T-helper 2 cell treated with Interferon-gamma antibody and Interleukin-4, amounts not matched to agents 5 μg/mL and 100 μg/mL, for 36 hours (primary cell): Measurements from ENCODE around the gene MCM5.
"Not testable (repeated sequence)": the region's sequence is repeated elsewhere in the genome, so short reads cannot be mapped to it uniquely, and the experiment has no call there.

ENCODE experiments used
- DNase-seq: peaks from one replicate; pipeline ENCODE4 v3.0.0; 2021; ENCODE audit warnings: low spot score
- H3K27ac Mint-ChIP-seq: one replicate; pipeline ENCODE4 v1.8.0; 2021; ENCODE audit warnings: mild to moderate bottlenecking, mixed read lengths
- H3K27me3 Mint-ChIP-seq: one replicate; pipeline ENCODE4 v1.8.0; 2021; ENCODE audit warnings: low read depth, mixed read lengths
- H3K36me3 Mint-ChIP-seq: one replicate; pipeline ENCODE4 v1.8.0; 2021; ENCODE audit warnings: low read depth, mixed read lengths
- H3K4me1 Mint-ChIP-seq: one replicate; pipeline ENCODE4 v1.8.0; 2021; ENCODE audit warnings: low read depth, mixed read lengths
- H3K4me3 Mint-ChIP-seq: one replicate; pipeline ENCODE4 v1.8.0; 2022; ENCODE audit warnings: mild to moderate bottlenecking, moderate library complexity, mixed read lengths
- H3K9me3 Mint-ChIP-seq: one replicate; pipeline ENCODE4 v1.8.0; 2021; ENCODE audit warnings: mixed read lengths

Gene MCM5

DNA sequence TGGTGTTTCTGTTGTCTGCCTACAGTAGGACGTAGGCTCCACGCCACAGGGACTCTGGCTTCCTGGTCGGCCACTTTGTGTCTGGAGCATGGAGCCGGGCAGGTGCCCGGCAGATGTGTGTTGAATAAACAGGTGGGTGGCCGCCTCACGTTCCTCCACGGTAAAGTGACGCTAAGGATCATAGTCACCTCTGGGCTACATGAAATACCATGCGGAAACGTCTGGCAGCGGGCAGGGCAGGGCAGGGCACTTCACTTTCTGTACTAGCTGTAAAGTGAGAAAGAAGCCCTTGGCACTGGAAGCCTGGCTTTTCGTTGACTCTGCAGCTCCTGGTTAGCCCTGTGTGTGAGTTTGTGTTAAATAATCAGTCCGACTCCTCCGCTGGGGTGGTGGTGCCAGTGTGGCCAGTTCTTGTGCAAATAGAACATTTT, 52.4 kb downstream of the MCM5 start:
- H3K36me3 Mint-ChIP-seq, result peaks cover 6% of the 10 kb centered on the region
- no peaks in the 10 kb centered on the region for H3K9me3 Mint-ChIP-seq
- peaks cover 3% of the 10 kb centered on the region for H3K4me1 Mint-ChIP-seq
- no peak overlapping the region for H3K27ac Mint-ChIP-seq
- no peaks in the 10 kb centered on the region for H3K27me3 Mint-ChIP-seq
- no peak for DNase-seq
- no peak overlapping the region for H3K4me3 Mint-ChIP-seq

DNA sequence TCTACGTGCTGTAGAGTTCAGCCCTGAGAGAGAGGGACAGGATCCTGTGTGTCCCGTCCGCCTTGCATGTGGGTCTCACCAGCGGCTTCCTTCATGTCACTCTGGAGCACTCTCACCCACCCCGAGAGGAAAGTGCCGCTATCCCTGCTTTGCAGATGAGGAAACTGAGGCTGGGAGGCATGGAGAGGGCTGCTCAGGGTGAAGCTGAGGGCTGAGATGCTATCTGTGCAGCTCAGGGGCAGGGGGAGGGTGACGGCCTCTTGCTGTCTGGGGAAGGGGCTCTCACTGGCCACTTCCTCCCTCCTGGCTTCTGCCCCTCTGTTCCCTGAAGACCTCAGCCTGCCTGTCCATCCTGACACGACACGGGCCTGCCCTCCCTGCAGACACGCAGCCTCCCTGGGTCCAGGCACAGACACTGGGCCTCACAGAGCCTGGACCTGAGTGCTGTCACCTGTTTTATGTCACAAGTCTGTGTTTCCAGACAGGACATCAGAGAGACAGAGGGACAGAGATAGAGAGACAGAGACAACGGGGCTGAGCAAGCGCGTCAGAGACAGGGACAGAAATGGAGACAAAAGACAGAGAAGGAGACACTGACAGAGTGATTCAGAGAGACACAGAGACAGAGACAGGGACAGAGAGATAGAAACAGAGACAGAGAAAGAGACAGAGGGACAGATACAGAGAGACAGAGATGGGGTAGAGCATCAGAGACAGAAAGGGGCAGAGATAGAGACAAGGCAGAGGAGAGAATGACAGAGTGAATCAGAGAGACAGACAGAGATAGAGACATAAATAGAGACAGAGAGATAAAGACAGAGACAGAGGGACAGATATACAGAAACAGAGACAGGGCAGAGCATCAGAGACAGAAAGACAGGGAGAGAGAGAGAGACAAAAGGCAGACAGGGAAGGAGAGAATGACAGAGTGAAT, 53.1 kb downstream of the MCM5 start:
- peaks cover under 1% of the 10 kb centered on the region for H3K4me1 Mint-ChIP-seq
- H3K27me3 Mint-ChIP-seq, result no peaks in the 10 kb centered on the region
- no peak for DNase-seq
- no peak overlapping the region for H3K4me3 Mint-ChIP-seq
- peaks cover 4% of the 10 kb centered on the region for H3K36me3 Mint-ChIP-seq
- H3K9me3 Mint-ChIP-seq, result no peaks in the 10 kb centered on the region
- H3K27ac Mint-ChIP-seq, result no peak overlapping the region

DNA sequence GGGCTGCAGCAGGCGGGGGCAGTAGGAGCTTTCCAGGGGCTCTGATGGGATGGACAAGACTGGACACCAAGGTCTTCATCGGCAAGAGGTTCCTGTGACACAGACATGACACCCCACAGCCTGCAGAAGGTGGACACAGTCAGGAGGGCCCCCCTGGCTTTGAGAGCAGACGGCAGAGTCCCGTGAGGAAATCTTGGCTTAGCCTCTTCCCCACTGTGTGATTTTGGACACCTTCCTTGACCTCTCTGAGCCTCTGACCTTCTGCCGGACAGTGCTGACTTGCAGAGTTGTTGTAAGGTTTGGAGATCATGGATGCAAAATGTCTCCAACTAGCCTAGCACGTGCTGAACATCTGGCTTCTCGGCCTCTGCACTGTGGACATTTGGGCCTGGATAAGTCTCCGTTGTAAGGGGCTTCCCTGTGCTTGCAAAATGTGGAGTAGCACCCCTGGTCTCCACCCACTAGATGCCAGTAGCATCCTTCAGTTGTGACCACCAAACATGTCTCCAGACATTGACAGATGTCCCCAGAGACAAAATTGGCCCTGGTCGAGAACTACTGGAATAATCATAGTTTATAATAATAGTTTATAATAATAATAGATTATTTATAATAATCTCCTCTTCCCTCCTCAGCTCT, 54.6 kb downstream of the MCM5 start:
- no peak for DNase-seq
- peaks cover 4% of the 10 kb centered on the region for H3K36me3 Mint-ChIP-seq
- no peak overlapping the region for H3K4me3 Mint-ChIP-seq
- no peaks in the 10 kb centered on the region for H3K4me1 Mint-ChIP-seq
- no peak overlapping the region for H3K27ac Mint-ChIP-seq
- H3K9me3 Mint-ChIP-seq, result no peaks in the 10 kb centered on the region
- H3K27me3 Mint-ChIP-seq, result no peaks in the 10 kb centered on the region

DNA sequence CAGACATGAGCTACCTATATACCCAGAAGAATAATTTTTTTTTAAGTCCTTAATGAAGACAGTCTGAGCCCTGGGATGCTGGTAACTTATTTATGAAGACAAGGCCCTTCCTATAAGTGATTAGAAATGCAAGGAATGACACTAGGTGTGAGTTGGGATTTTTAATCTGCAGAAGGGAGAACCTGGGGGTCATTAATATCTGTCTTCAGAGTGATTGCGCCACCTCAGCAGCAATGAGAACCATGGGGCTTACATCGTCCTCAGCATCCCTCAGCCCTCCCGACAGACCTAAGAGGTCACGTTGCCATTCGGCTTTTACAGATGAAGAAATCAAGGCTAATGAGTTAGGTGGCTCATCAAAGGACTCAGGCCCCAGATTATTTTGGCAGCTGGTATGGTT, 55.6 kb downstream of the MCM5 start:
- DNase-seq, result no peak
- Mint-ChIP-seq H3K27me3 (no peaks in the 10 kb centered on the region), H3K4me3 (no peak overlapping the region), H3K27ac (no peak overlapping the region), H3K9me3 (no peaks in the 10 kb centered on the region), H3K4me1 (no peaks in the 10 kb centered on the region), H3K36me3 (peaks cover 5% of the 10 kb centered on the region)

DNA sequence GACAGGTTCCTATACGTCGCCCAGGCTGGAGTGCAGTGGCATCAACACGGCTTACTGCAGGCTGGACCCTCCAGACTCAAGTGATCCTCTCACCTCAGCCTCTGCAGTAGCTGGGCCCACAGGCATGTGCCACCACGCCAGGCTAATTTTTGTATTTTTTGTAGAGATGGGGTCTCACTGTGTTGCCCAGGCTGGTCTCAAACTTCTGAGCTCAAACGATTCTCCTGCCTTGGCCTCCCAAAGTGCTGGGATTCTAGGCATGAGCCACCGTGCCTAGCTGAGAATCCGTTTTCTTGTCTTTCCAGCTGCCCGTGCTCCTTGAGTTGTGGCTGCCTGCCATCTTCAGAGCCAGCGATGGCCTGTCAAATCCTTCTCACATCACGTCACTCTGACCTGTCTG, 56.8 kb downstream of the MCM5 start:
- H3K36me3 Mint-ChIP-seq, result peaks cover 5% of the 10 kb centered on the region
- H3K4me3 Mint-ChIP-seq, result no peak overlapping the region
- no peak overlapping the region for H3K27ac Mint-ChIP-seq
- no peaks in the 10 kb centered on the region for H3K4me1 Mint-ChIP-seq
- no peak for DNase-seq
- H3K9me3 Mint-ChIP-seq, result no peaks in the 10 kb centered on the region
- no peaks in the 10 kb centered on the region for H3K27me3 Mint-ChIP-seq

DNA sequence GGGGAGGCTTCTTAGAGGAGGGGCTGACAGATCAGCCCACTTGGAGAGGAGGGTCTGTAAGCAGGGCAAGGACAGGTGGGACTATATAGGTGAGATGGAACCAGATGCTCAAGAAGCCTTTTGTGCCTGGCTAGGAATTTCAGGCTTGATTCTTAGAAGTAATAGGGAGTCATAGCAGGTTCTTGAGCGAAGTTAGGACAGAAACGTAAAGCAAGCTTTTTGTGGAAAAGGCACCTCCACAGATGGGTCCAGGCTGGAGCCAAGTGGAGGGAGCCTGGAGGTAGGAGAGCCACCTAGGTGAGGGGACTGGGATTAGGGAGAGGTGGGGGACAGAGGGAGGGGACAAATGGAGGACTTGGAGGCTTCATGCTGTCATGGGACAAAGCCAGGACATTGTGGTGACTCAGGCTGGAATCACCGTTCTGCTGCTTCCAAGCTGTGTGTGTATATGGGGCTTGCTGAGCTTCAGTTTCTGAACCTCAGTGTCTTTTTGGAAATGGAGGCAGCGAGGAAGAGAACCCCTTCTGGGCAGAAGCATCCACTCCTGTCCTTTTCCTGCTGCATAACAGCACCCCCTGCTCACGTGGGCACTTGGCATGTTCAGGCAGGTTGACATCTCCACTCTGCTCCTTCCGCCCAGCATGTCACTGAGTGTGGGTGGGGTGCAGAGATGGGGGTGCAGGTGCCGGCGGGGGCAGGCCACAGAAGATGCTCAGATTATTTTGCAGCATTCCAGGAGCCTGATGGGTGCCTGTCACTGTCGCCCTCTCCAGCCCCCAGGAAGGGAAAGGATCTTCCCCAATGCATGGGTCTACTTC, 58.0 kb downstream of the MCM5 start:
- Mint-ChIP-seq H3K27me3 (no peaks in the 10 kb centered on the region), H3K4me3 (no peak overlapping the region), H3K4me1 (no peaks in the 10 kb centered on the region), H3K36me3 (peaks cover 5% of the 10 kb centered on the region), H3K27ac (no peak overlapping the region), H3K9me3 (no peaks in the 10 kb centered on the region)
- DNase-seq, result no peak

DNA sequence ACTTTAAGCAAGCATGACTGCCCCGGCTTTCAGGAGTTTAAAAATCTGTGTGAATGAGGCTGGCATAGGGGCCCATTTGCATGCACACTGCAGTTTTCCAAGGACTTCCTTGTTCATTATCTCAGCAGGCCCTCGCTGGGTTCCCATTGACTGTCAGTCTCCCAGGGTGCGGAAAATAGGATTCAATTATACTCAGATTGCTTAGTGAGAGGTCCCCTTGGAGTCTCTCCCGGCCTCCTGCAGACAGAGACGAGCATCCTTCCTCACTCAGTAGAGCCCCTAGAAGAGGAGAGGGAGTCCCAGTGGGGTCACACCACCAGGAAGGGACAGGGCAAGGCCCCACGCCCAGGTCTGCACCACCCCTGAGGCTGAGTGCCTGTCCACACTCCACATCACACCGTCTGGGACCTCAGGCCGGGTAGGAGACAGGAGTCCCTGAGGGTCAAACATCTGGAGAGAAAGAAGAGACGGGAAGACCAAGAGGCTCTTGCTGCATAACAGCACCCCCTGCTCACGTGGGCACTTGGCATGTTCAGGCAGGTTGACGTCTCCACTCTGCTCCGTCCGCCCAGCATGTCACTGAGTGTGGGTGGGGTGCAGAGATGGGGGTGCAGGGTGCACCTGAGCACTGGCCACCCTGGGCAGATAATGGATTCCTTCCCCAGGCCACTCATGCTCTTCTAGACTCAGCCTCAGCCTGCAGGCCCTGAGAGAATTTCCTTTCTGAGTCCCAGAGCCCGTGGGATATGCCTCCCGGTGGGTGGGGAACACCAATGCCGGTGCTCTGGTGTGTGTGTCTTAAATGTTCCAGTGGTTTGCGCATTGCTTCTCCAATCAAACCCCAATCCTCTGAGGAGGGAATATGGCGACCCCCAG, 58.8 kb downstream of the MCM5 start:
- peaks cover 4% of the 10 kb centered on the region for H3K9me3 Mint-ChIP-seq
- H3K4me3 Mint-ChIP-seq, result no peak overlapping the region
- peaks cover 8% of the 10 kb centered on the region for H3K36me3 Mint-ChIP-seq
- no peak for DNase-seq
- H3K27ac Mint-ChIP-seq, result no peak overlapping the region
- no peaks in the 10 kb centered on the region for H3K27me3 Mint-ChIP-seq
- no peaks in the 10 kb centered on the region for H3K4me1 Mint-ChIP-seq

DNA sequence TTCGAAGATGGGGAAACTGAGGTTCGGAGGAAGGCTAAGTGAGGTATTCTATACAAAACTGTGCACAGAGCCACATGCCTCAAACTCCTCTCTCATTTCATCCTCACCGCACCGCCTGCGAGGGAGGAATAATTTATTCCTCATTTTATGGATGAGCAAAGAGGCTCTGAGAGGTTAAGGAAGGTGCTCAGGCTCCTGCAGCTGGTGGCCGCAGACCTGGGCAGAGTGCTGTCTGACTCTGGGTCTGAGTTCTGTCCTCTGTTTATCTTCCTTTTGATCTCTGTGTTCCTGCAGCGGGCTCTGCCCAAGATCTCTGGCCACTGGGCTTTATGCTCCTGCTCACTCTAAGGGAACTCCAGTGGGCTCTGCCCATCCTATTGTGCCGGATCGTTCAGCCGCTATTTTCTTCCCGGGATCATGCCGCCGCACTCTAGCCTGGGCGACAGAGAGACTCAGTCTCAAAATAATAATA, 59.5 kb downstream of the MCM5 start:
- DNase-seq, result no peak
- Mint-ChIP-seq H3K4me3 (no peak overlapping the region), H3K27me3 (no peaks in the 10 kb centered on the region), H3K9me3 (peaks cover 4% of the 10 kb centered on the region), H3K36me3 (peaks cover 8% of the 10 kb centered on the region), H3K4me1 (no peaks in the 10 kb centered on the region), H3K27ac (no peak overlapping the region)

DNA sequence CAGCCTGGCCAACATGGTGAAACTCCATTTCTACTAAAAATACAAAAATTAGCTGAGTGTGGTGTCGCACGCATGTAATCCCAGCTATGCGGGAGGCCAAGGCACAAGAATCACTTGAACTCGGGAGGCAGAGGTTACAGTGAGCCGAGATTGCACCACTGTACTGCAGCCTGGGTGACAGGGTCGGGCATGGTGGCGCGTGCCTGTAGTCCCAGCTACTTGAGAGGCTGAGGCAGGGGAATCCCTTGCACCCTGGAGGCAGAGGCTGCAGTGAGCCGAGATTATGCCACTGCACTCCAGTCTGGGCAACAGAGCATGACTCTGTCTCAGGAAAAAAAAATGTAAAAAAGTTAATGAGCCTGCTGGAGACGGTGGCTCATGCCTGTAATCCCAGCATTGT, 60.0 kb downstream of the MCM5 start:
- not testable (repeated sequence) for H3K36me3 Mint-ChIP-seq, H3K27ac Mint-ChIP-seq, H3K9me3 Mint-ChIP-seq, H3K27me3 Mint-ChIP-seq, H3K4me1 Mint-ChIP-seq, DNase-seq, H3K4me3 Mint-ChIP-seq

DNA sequence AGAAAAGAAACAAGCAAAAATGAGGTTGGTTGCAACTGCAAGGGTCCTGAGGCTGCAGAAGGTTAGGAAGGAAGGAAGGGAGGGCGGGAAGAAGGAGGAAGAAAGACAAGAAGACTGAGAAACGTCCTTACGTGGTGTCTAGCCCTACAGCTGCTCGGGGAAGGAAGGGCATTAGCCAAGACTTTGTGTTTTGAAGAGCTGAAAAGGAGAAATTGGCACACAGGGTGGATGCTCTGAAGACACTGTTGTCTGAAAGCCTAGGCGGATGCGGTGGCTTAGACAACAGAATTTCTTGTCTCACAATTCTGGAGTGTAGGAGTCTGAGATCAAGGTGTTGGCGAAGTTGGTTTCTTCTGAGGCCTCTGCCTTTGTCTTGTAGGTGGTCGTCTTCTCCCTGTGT, 60.7 kb downstream of the MCM5 start:
- no peak for DNase-seq
- H3K4me3 Mint-ChIP-seq, result no peak overlapping the region

DNA sequence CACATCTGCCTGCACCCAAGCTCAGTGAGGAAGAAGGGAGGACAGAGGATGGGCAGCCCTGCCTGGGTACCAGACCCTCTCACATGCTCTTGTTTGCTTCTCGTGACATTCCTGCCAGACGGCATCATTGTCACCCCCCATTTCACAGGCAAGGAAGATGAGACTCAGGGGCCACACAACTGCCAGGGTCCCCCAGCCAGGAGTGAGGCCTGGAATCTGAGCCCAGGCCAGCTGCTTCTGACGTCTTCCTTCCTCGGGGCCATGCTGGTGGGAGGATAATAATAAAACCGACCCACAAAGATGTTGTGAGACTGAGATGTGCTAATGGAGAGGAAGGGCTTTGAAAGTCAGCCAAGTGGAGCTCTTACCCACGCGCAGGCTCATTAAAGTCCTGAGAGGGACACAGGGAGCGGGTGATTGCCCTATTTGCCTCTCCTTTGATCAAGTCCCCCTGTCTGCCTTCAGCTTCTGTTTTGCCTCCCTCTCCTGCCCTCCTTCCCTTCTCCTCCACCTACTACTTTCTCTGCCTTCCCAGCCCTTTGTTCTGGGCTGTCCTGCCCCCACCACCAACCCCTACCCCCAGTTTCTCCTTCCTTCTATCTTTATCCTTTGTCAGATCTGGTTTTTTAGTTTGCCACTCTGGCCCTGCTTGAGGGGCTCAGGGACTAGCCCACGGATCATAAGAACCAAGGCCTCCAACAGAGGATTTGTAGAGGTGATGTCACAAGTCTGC, 62.7 kb downstream of the MCM5 start:
- H3K36me3 Mint-ChIP-seq, result peaks cover 8% of the 10 kb centered on the region
- peaks cover 4% of the 10 kb centered on the region for H3K9me3 Mint-ChIP-seq
- H3K4me3 Mint-ChIP-seq, result no peak overlapping the region
- H3K4me1 Mint-ChIP-seq, result no peaks in the 10 kb centered on the region
- H3K27ac Mint-ChIP-seq, result no peak overlapping the region
- no peaks in the 10 kb centered on the region for H3K27me3 Mint-ChIP-seq
- no peak for DNase-seq

More for the DNA sequence above, 60.7 kb downstream of the MCM5 start:
- H3K4me1 Mint-ChIP-seq, result no peaks in the 10 kb centered on the region
- H3K9me3 Mint-ChIP-seq, result peaks cover 4% of the 10 kb centered on the region
- H3K27ac Mint-ChIP-seq, result no peak overlapping the region
- peaks cover 8% of the 10 kb centered on the region for H3K36me3 Mint-ChIP-seq
- H3K27me3 Mint-ChIP-seq, result no peaks in the 10 kb centered on the region

DNA sequence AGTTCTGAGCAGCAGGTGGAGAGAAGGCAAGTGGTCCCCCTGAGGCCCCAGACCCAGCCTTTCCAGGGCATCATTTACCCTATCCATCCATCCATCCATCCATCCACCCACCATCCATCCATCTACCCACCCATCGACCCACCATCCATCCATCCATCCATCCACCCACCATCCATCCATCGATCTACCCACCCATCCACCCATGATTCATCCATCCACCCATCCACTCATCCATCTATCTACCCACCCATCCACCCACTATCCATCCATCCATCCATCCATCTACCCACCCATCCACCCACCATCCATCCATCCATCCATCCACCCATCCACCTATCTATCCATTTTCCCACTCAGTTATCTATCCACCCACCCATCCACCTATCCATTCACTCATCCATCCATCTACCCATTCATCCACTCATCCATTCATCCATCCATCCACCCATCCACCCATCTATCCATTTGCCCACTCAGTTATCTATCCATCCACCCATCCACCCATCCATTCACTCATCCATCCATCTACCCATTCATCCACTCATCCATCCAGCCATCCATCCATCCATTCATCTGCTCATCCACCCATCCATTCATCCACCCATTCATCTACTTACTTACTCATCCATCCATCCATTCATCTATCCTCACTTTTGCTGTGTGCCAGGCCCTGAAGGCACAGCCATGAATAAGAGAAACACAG, 63.4 kb downstream of the MCM5 start:
- no peaks in the 10 kb centered on the region for H3K4me1 Mint-ChIP-seq
- DNase-seq, result no peak
- peaks cover 4% of the 10 kb centered on the region for H3K9me3 Mint-ChIP-seq
- H3K27me3 Mint-ChIP-seq, result no peaks in the 10 kb centered on the region
- H3K27ac Mint-ChIP-seq, result no peak overlapping the region
- H3K4me3 Mint-ChIP-seq, result no peak overlapping the region
- H3K36me3 Mint-ChIP-seq, result peaks cover 8% of the 10 kb centered on the region
